RWPE1 (cell line): Measurements from ENCODE around the gene PLXNC1.

ENCODE experiments used
- CTCF ChIA-PET: fragments of 350-600 bp; sonication (Branson Sonifier 250); formaldehyde crosslinking; extraction: SDS; loops from one replicate; lab custom pipeline; 2021; lab: Yijun Ruan, JAX
- POLR2A ChIA-PET: fragments of 400-600 bp; formaldehyde crosslinking; extraction: SDS; loops from one replicate; lab custom pipeline; 2020; ENCODE audit warnings: antibody characterized with exemption; ENCODE audit not compliant: low non-redundant PET; lab: Yijun Ruan, JAX
- DNase-seq: peaks from one replicate; pipeline ENCODE4 v3.0.0; 2012; ENCODE audit warnings: low spot score
- H3K27ac ChIP-seq: fragments of 450-650 bp; 2 replicates; pipeline ENCODE4 v1.5.1; 2017
- TF ChIP-seq, protein P1 (sequence below): fragments of 450-650 bp; conservative IDR thresholded peaks from 2 replicates; pipeline ENCODE4 v1.5.1; 2017; ENCODE audit warnings: low read depth, mild to moderate bottlenecking

Gene PLXNC1

DNA sequence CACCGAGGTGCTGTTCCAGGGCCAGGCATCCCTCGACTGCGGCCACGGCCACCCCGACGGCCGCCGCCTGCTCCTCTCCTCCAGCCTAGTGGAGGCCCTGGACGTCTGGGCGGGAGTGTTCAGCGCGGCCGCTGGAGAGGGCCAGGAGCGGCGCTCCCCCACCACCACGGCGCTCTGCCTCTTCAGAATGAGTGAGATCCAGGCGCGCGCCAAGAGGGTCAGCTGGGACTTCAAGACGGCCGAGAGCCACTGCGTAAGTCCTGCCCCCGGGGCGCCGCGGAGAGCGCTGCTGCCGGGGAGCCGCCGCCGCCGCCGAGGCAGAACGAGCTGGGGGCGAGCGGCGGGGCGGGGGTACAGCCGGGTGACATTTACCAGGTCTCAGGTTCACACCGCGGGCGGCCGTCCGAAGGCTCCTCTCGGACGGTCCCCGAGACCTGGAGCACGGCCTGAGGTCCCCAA, 1.4 kb downstream of the PLXNC1 start:
- CTCF ChIA-PET = interaction anchor here (0.6 to 1.0 kb wide), 2 partner anchors 17 to 951 kb away, joined by 3 read pairs; no protein-coding TSS in a partner anchor
- TF ChIP-seq, protein P1, sequence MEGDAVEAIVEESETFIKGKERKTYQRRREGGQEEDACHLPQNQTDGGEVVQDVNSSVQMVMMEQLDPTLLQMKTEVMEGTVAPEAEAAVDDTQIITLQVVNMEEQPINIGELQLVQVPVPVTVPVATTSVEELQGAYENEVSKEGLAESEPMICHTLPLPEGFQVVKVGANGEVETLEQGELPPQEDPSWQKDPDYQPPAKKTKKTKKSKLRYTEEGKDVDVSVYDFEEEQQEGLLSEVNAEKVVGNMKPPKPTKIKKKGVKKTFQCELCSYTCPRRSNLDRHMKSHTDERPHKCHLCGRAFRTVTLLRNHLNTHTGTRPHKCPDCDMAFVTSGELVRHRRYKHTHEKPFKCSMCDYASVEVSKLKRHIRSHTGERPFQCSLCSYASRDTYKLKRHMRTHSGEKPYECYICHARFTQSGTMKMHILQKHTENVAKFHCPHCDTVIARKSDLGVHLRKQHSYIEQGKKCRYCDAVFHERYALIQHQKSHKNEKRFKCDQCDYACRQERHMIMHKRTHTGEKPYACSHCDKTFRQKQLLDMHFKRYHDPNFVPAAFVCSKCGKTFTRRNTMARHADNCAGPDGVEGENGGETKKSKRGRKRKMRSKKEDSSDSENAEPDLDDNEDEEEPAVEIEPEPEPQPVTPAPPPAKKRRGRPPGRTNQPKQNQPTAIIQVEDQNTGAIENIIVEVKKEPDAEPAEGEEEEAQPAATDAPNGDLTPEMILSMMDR = no peak
- DNase-seq = no peak
- POLR2A ChIA-PET = no interaction called here
- H3K27ac ChIP-seq = no peak overlapping the region

GRCh38 chr12:94150240-94151121, 2.1 kb downstream of the PLXNC1 start:
- ChIA-PET CTCF (interaction anchor here (0.6 kb wide), 1 partner anchor 951 kb away, joined by 3 read pairs; no protein-coding TSS in a partner anchor), POLR2A (no interaction called here)
- TF ChIP-seq, protein P1 = no peak
- no peak for DNase-seq
- H3K27ac ChIP-seq = no peak overlapping the region

- TF ChIP-seq, protein P1 = no peak
- DNase-seq = no peak
- ChIA-PET POLR2A (no interaction called here), CTCF (no interaction called here)
- no peak overlapping the region for H3K27ac ChIP-seq
Measured at GRCh38 chr12:94151582-94151981, 3.2 kb downstream of the PLXNC1 start.

- CTCF ChIA-PET = interaction anchor here (0.6 kb wide), 1 partner anchor 264 kb away, joined by 3 read pairs; no protein-coding TSS in a partner anchor
- TF ChIP-seq, protein P1 = no peak
- POLR2A ChIA-PET = no interaction called here
- no peak for DNase-seq
- no peak overlapping the region for H3K27ac ChIP-seq
Measured at GRCh38 chr12:94152292-94153078, 4.1 kb downstream of the PLXNC1 start.

- no peak for DNase-seq
- CTCF ChIA-PET = no interaction called here
- TF ChIP-seq, protein P1 = no peak
- POLR2A ChIA-PET = no interaction called here
- H3K27ac ChIP-seq = no peak overlapping the region
Measured at GRCh38 chr12:94157181-94157580, 8.8 kb downstream of the PLXNC1 start.

DNA sequence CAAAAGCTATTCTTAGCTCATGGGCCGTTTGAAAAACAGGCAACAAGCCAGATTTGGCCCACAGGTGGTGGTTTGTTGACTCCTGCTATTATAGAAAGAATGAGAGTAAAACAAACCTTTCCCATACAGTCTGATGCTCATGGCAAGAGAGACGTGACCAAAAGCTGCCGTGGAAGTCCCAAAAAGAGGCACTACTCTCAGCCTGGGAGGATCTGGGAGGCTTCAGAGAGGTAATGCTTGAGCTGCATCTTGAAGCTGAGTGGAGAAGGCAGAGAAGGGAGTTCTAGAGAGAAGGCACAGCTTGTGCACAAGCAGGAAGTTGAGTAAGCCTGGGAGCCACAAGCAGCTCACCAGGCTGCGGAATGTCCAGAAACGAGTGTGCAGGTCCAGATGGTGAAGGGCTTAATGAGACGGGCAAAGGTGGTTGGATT, 9.6 kb downstream of the PLXNC1 start:
- ChIA-PET POLR2A (no interaction called here), CTCF (interaction anchor here (0.6 to 0.7 kb wide), 3 partner anchors 14 to 74 kb away, joined by 3 to 8 read pairs (median 3); no protein-coding TSS in a partner anchor)
- TF ChIP-seq, protein P1 = no peak
- no peak for DNase-seq
- H3K27ac ChIP-seq = no peak overlapping the region
